Measurements from ENCODE around the gene DHX16. TPM values are rescaled to one million over a fixed set of nuclear protein-coding genes. Genes with fewer than 3 reads are reported as not detected.

The DHX16 gene
- total RNA-seq, 1 donor from 2014 or later, result 17.6 TPM

DNA sequence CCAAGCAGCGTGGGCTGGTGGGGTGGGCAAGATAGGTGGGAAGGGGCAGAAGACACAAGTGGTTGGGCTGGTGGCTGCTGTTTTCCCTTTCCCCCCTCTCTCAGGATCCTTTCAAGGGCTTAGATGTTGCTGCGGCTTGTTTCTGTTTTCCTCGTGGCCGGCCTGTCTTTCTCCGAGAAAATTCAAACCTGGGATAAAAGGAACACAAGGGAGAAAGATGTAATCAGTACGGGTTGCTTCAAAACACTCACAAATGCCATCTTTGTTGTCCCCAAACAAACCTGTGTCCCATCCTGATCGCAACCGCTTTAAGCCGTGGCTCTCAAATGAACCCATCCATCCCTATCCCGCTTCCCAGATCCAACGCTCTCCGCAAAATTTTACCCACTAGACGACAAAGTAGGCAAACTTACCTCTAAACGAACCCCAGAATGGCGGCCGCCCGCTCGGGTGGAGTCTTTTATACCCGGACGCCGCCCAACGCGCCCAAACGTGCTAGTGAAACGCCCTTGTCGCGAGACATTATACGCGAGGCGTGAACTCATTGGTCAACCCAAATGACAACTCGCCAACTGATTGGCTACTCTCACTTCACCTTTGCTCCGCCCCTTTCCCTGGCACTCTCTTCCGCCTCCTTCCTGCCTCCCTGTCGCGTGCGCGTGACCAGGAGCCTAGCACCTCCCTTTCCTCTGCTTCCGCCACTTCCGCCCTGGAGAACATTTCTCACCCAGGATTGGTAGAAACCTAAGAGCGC, 55.8 kb downstream of the DHX16 start, which contains the start of gene PPP1R10:
Gene PPP1R10 (minus strand): TSS at position 433 of the 754 bp plus-strand sequence. CDS start 7,299 bp downstream, outside the sequence.
- peaks cover 34% of the 10 kb centered on the region for H4K20me1 ChIP-seq (ENCODE audit: low read depth)
- H3K9me3 Mint-ChIP-seq, result peaks cover 7% of the 10 kb centered on the region
- peaks cover 46% of the 10 kb centered on the region for H3F3A ChIP-seq (ENCODE audit: low read depth)
- H3K36me3 ChIP-seq, result peaks cover 10% of the 10 kb centered on the region
- peak within 1 kb of the TSS; percentile 98 for H3K27ac Mint-ChIP-seq
- H3K4me2 ChIP-seq, result peak within 1 kb of the TSS; percentile 98
- H3K36me3 Mint-ChIP-seq, result peaks cover 26% of the 10 kb centered on the region
- peak; percentile 100 for DNase-seq (ENCODE audit: low spot score)
- no peaks in the 10 kb centered on the region for H3K9me3 ChIP-seq (ENCODE audit: low read depth)
- peak within 1 kb of the TSS; percentile 99 for H3K9ac ChIP-seq
- H3K79me2 ChIP-seq (ENCODE audit: low read depth), result peaks cover 71% of the 10 kb centered on the region
- peak within 1 kb of the TSS; percentile 92 for H2AFZ ChIP-seq (replicated peaks)
- H3K27ac ChIP-seq, result peak within 1 kb of the TSS; percentile 100
- peak within 1 kb of the TSS; percentile 96 for H3K4me3 Mint-ChIP-seq
- peaks cover 23% of the 10 kb centered on the region for H3K4me1 ChIP-seq
- TF ChIP-seq EZH2phosphoT487 (IDR thresholded peaks at IDR 0.05) (no peak), EZH2 (IDR thresholded peaks at IDR 0.05) (no peak)
- TF ChIP-seq, protein P1, sequence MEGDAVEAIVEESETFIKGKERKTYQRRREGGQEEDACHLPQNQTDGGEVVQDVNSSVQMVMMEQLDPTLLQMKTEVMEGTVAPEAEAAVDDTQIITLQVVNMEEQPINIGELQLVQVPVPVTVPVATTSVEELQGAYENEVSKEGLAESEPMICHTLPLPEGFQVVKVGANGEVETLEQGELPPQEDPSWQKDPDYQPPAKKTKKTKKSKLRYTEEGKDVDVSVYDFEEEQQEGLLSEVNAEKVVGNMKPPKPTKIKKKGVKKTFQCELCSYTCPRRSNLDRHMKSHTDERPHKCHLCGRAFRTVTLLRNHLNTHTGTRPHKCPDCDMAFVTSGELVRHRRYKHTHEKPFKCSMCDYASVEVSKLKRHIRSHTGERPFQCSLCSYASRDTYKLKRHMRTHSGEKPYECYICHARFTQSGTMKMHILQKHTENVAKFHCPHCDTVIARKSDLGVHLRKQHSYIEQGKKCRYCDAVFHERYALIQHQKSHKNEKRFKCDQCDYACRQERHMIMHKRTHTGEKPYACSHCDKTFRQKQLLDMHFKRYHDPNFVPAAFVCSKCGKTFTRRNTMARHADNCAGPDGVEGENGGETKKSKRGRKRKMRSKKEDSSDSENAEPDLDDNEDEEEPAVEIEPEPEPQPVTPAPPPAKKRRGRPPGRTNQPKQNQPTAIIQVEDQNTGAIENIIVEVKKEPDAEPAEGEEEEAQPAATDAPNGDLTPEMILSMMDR (IDR thresholded peaks at IDR 0.05), result no peak
- peaks cover 42% of the 10 kb centered on the region for H3K4me1 Mint-ChIP-seq
- peaks cover 25% of the 10 kb centered on the region for H3K27me3 Mint-ChIP-seq (ENCODE audit: insufficient read depth, low read depth)
- H3K4me3 ChIP-seq, result peak within 1 kb of the TSS; percentile 85
- no peaks in the 10 kb centered on the region for H3K27me3 ChIP-seq

DNA sequence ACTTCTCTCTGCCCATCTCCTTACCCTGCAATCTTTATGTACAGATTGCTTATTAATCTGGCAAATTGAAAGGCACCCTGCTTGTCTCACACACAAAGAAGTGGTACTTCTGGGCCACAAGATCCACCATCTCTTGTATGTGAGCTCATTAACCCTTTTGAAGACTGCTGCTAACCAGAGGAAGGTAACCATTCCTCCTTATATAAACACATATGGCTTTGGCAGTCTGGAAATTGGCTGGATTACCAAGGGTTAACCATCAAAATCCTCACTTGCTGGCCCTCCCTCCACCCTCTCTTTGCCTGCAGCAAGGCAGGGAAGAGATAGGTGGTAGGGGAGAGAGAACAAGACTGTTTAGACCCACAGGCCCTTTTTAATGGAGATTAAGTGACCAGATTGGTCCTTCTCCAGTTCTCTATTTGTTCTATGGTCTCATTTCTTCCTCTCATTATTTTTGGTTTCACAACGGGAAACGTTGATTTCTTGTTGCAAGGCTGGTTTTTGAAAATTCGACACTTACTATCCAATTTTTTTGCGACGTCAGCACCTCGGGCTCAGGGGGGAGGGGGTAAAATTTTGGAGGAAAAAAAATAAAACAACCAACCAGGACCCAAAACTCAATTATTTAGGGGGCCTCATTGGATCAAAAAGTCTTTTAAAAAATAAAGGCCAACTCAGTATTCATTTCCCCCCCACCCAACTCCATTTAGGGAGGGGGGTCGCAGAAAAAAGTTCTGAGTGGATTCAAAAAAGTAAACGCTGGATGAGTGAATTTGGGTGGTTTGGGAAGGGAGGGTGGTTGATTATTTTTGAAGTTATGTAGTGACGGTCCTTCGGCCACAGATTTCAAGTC, 56.6 kb downstream of the DHX16 start:
- no peaks in the 10 kb centered on the region for H3K9me3 ChIP-seq (ENCODE audit: low read depth)
- H3K27ac ChIP-seq, result peak overlapping the region; percentile 100
- peak overlapping the region; percentile 97 for H3K4me2 ChIP-seq
- peaks cover 10% of the 10 kb centered on the region for H3K36me3 ChIP-seq
- peak; percentile 51 for DNase-seq (ENCODE audit: low spot score)
- peaks cover 23% of the 10 kb centered on the region for H3K4me1 ChIP-seq
- H3K27me3 ChIP-seq, result no peaks in the 10 kb centered on the region
- peaks cover 50% of the 10 kb centered on the region for H3F3A ChIP-seq (ENCODE audit: low read depth)
- H3K9me3 Mint-ChIP-seq, result peaks cover 7% of the 10 kb centered on the region
- peak overlapping the region; percentile 98 for H3K27ac Mint-ChIP-seq
- H4K20me1 ChIP-seq (ENCODE audit: low read depth), result peaks cover 42% of the 10 kb centered on the region
- peaks cover 25% of the 10 kb centered on the region for H3K27me3 Mint-ChIP-seq (ENCODE audit: insufficient read depth, low read depth)
- TF ChIP-seq EZH2 (IDR thresholded peaks at IDR 0.05) (no peak), EZH2phosphoT487 (IDR thresholded peaks at IDR 0.05) (no peak)
- TF ChIP-seq, protein P1 (IDR thresholded peaks at IDR 0.05), result no peak
- H3K4me1 Mint-ChIP-seq, result peaks cover 50% of the 10 kb centered on the region
- no peak overlapping the region for H2AFZ ChIP-seq (replicated peaks)
- H3K4me3 ChIP-seq, result peak overlapping the region; percentile 77
- peaks cover 29% of the 10 kb centered on the region for H3K36me3 Mint-ChIP-seq
- H3K4me3 Mint-ChIP-seq, result peak overlapping the region; percentile 96
- peak overlapping the region; percentile 99 for H3K9ac ChIP-seq
- H3K79me2 ChIP-seq (ENCODE audit: low read depth), result peaks cover 79% of the 10 kb centered on the region

DNA sequence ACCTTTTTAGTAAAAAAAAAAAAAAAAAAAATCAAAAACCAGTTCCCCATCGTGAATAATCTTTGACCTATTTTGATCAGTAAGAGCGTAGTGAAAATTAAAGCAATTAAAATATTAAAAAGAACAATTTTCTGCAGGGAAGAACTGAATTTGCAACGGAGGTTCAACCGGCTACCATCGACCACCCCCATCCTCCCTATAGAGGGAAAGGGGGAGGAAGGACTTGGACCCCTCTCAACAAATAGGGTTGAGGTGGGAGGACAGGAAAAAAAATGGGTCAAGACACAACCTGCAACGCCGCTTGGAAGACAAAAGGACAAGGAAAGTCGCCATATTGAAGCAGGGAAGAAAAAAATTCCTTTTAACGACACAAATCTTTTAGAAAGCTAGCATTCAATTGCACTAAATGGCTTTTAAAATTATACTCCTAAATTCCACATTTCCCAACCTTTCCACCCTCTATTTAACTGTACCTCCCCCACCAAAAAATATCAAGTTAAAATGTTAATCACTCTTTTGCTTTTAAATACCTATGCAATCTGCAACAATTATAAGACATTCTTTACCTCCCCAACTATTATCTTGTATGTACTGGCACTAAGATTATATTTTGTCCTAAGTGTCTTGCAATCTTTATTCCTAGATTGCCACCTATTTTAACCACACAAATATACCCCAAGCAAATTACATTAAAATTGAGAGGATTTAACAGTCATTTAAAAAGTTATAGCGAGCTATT, 57.4 kb downstream of the DHX16 start:
- Histone ChIP-seq H3K4me1 (peaks cover 23% of the 10 kb centered on the region), H3K79me2 (ENCODE audit: low read depth) (peaks cover 87% of the 10 kb centered on the region), H3K9ac (peak overlapping the region; percentile 99), H3K27ac (peak overlapping the region; percentile 100), H3K9me3 (ENCODE audit: low read depth) (no peaks in the 10 kb centered on the region), H3K27me3 (no peaks in the 10 kb centered on the region), H3K4me2 (peak overlapping the region; percentile 97), H3F3A (ENCODE audit: low read depth) (peaks cover 50% of the 10 kb centered on the region), H3K36me3 (peaks cover 10% of the 10 kb centered on the region), H4K20me1 (ENCODE audit: low read depth) (peaks cover 47% of the 10 kb centered on the region), H3K4me3 (peak overlapping the region; percentile 77), H2AFZ (replicated peaks) (no peak overlapping the region)
- H3K27me3 Mint-ChIP-seq (ENCODE audit: insufficient read depth, low read depth), result peaks cover 27% of the 10 kb centered on the region
- H3K4me3 Mint-ChIP-seq, result peak overlapping the region; percentile 96
- H3K4me1 Mint-ChIP-seq, result peaks cover 53% of the 10 kb centered on the region
- DNase-seq (ENCODE audit: low spot score), result peak; percentile 76
- TF ChIP-seq EZH2 (IDR thresholded peaks at IDR 0.05) (no peak), EZH2phosphoT487 (IDR thresholded peaks at IDR 0.05) (no peak)
- TF ChIP-seq, protein P1 (IDR thresholded peaks at IDR 0.05), result no peak
- peaks cover 27% of the 10 kb centered on the region for H3K36me3 Mint-ChIP-seq
- H3K27ac Mint-ChIP-seq, result peak overlapping the region; percentile 98
- H3K9me3 Mint-ChIP-seq, result peaks cover 7% of the 10 kb centered on the region

Measured in neural progenitor cell (in vitro differentiated cells).